HG03520 (cell line): ENCODE measurements around the gene CNIH1.
"Not testable (repeated sequence)": the region's sequence is repeated elsewhere in the genome, so short reads cannot be mapped to it uniquely, and the experiment has no call there.

ENCODE experiments used
- ATAC-seq: cut with Tn5 transposase; IDR thresholded peaks from one replicate; pipeline ENCODE4 v1.9.1; 2021; ENCODE audit warnings: mild to moderate bottlenecking, moderate library complexity; ENCODE audit not compliant: unreplicated experiment

Gene CNIH1

GRCh38 chr14:54435500-54435981 is 5.6 kb downstream of the CNIH1 start:
- ATAC-seq = peak; percentile 61

GRCh38 chr14:54428527-54428926 is 12.6 kb downstream of the CNIH1 start:
- no peak for ATAC-seq

GRCh38 chr14:54427871-54428270 is 13.3 kb downstream of the CNIH1 start:
- no peak for ATAC-seq

- ATAC-seq = no peak
These were observed 15.5 kb downstream of the CNIH1 start for GRCh38 chr14:54425537-54426274.

GRCh38 chr14:54425068-54425467 is 16.1 kb downstream of the CNIH1 start:
- no peak for ATAC-seq

GRCh38 chr14:54424479-54424901 is 16.7 kb downstream of the CNIH1 start:
- no peak for ATAC-seq

- no peak for ATAC-seq
These were observed 17.2 kb downstream of the CNIH1 start for GRCh38 chr14:54423991-54424390.

- ATAC-seq = no peak
These were observed 20.6 kb downstream of the CNIH1 start for GRCh38 chr14:54420478-54421142.

GRCh38 chr14:54411371-54411770 is 29.8 kb downstream of the CNIH1 start:
- no peak for ATAC-seq

- no peak for ATAC-seq
These were observed 31.0 kb downstream of the CNIH1 start for GRCh38 chr14:54410215-54410614.

- ATAC-seq = not testable (repeated sequence)
These were observed 37.7 kb downstream of the CNIH1 start for GRCh38 chr14:54403401-54404005.

- ATAC-seq = no peak
These were observed 41.6 kb downstream of the CNIH1 start for GRCh38 chr14:54399560-54399959.

- ATAC-seq = peak; percentile 97
These were observed 44.5 kb downstream of the CNIH1 start, which contains the start of gene CDKN3 for GRCh38 chr14:54396493-54397335. Gene CDKN3 (plus strand): TSS chr14:54397007. CDS start chr14:54397069, 62 bp downstream.

- ATAC-seq = no peak
These were observed 45.0 kb downstream of the CNIH1 start for GRCh38 chr14:54396183-54396492.

GRCh38 chr14:54395716-54396115 is 45.5 kb downstream of the CNIH1 start:
- ATAC-seq = no peak

GRCh38 chr14:54395284-54395683 is 45.9 kb downstream of the CNIH1 start:
- ATAC-seq = no peak

- no peak for ATAC-seq
These were observed 46.6 kb downstream of the CNIH1 start for GRCh38 chr14:54394596-54394995.

GRCh38 chr14:54392986-54393884 is 47.9 kb downstream of the CNIH1 start:
- ATAC-seq = not testable (repeated sequence)

GRCh38 chr14:54392131-54392859 is 48.9 kb downstream of the CNIH1 start:
- ATAC-seq = no peak
